ENCODE measurements around the gene MEAK7. TPM values are rescaled to one million over a fixed set of nuclear protein-coding genes. Genes with fewer than 3 reads are reported as not detected.

The MEAK7 gene
- total and polyA plus RNA-seq, 2 donors from 2014 or later, result 6.3 to 30.6 TPM

- H3K9ac ChIP-seq (ENCODE audit: low read length in 3 of 3), result no peak overlapping the region
- FAIRE-seq (no peak), DNase-seq (peak in 1 of 5 donors; percentile 7)
- peaks cover 0 to 4% (median 0%) of the 10 kb centered on the region in 3 donors for H3K4me1 ChIP-seq (ENCODE audit: control insufficient read depth in 2 of 3, insufficient read depth in 2 of 3, low read depth in 1 of 3, low read length in 3 of 3)
- H3K27me3 ChIP-seq (ENCODE audit: control insufficient read depth, insufficient read depth, low read length), result no peaks in the 10 kb centered on the region
- peaks cover 0 to 1% (median 0%) of the 10 kb centered on the region in 3 donors for H3K9me3 ChIP-seq (ENCODE audit: control insufficient read depth in 2 of 3, insufficient read depth in 1 of 3, low read length in 3 of 3)
- intact Hi-C loops (cut with DNase I), result no loop called here
- peaks cover 4 to 15% (median 5%) of the 10 kb centered on the region in 3 donors for H3K36me3 ChIP-seq (ENCODE audit: control insufficient read depth in 2 of 3, insufficient read depth in 3 of 3, low read length in 3 of 3)
- no peak overlapping the region for H3K4me3 ChIP-seq (ENCODE audit: low read length in 3 of 3)
- TF ChIP-seq, protein P1, sequence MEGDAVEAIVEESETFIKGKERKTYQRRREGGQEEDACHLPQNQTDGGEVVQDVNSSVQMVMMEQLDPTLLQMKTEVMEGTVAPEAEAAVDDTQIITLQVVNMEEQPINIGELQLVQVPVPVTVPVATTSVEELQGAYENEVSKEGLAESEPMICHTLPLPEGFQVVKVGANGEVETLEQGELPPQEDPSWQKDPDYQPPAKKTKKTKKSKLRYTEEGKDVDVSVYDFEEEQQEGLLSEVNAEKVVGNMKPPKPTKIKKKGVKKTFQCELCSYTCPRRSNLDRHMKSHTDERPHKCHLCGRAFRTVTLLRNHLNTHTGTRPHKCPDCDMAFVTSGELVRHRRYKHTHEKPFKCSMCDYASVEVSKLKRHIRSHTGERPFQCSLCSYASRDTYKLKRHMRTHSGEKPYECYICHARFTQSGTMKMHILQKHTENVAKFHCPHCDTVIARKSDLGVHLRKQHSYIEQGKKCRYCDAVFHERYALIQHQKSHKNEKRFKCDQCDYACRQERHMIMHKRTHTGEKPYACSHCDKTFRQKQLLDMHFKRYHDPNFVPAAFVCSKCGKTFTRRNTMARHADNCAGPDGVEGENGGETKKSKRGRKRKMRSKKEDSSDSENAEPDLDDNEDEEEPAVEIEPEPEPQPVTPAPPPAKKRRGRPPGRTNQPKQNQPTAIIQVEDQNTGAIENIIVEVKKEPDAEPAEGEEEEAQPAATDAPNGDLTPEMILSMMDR (IDR thresholded peaks at IDR 0.05; ENCODE audit: borderline replicate concordance, extremely low read depth, insufficient read depth), result no peak
- no peak overlapping the region for H3K27ac ChIP-seq (ENCODE audit: low read depth in 2 of 2, low read length in 2 of 2)
Measured at GRCh38 chr16:84497418-84498222, 6.8 kb downstream of the MEAK7 start.

DNA sequence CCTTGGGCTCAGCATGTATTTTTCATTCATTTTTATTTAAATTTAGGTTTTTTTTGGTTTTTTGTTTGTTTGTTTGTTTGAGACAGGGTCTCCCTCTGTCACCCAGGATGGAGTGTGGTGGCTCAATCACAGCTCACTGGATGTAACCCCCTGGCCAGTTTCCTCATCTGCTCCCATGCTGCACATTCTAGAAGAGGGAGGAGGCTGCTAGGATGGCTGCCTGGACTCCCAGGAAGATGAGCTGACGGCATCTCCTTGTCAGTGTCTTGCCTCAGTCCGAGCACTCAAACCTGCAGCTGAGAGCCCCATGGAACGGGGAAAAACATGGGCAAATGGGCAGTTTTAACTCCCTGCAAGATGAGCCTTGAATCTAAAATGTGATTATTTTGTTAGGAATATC is 7.5 kb downstream of the MEAK7 start:
- DNase-seq, result peak in 1 of 5 donors; percentile 9
- peaks cover 4 to 15% (median 5%) of the 10 kb centered on the region in 3 donors for H3K36me3 ChIP-seq (ENCODE audit: control insufficient read depth in 2 of 3, insufficient read depth in 3 of 3, low read length in 3 of 3)
- no peak overlapping the region for H3K9ac ChIP-seq (ENCODE audit: low read length in 3 of 3)
- H3K9me3 ChIP-seq (ENCODE audit: control insufficient read depth in 2 of 3, insufficient read depth in 1 of 3, low read length in 3 of 3), result peaks cover 0 to 1% (median 0%) of the 10 kb centered on the region in 3 donors
- H3K27ac ChIP-seq (ENCODE audit: low read depth in 2 of 2, low read length in 2 of 2), result no peak overlapping the region
- H3K4me1 ChIP-seq (ENCODE audit: control insufficient read depth in 2 of 3, insufficient read depth in 2 of 3, low read depth in 1 of 3, low read length in 3 of 3), result peaks cover 0 to 4% (median 0%) of the 10 kb centered on the region in 3 donors
- H3K4me3 ChIP-seq (ENCODE audit: low read length in 3 of 3), result no peak overlapping the region
- TF ChIP-seq, protein P1 (IDR thresholded peaks at IDR 0.05; ENCODE audit: borderline replicate concordance, extremely low read depth, insufficient read depth), result no peak
- no peaks in the 10 kb centered on the region for H3K27me3 ChIP-seq (ENCODE audit: control insufficient read depth, insufficient read depth, low read length)
- intact Hi-C loops (cut with DNase I), result no loop called here
- no peak for FAIRE-seq

GRCh38 chr16:84495506-84495905 is 9.0 kb downstream of the MEAK7 start:
- Histone ChIP-seq H3K27ac (ENCODE audit: low read depth in 2 of 2, low read length in 2 of 2) (no peak overlapping the region), H3K9ac (ENCODE audit: low read length in 3 of 3) (no peak overlapping the region), H3K4me3 (ENCODE audit: low read length in 3 of 3) (no peak overlapping the region), H3K27me3 (ENCODE audit: control insufficient read depth, insufficient read depth, low read length) (no peaks in the 10 kb centered on the region), H3K9me3 (ENCODE audit: control insufficient read depth in 2 of 3, insufficient read depth in 1 of 3, low read length in 3 of 3) (peaks cover 0 to 1% (median 0%) of the 10 kb centered on the region in 3 donors), H3K4me1 (ENCODE audit: control insufficient read depth in 2 of 3, insufficient read depth in 2 of 3, low read depth in 1 of 3, low read length in 3 of 3) (no peaks in the 10 kb centered on the region), H3K36me3 (ENCODE audit: control insufficient read depth in 2 of 3, insufficient read depth in 3 of 3, low read length in 3 of 3) (peaks cover 4 to 15% (median 5%) of the 10 kb centered on the region in 3 donors)
- no peak for FAIRE-seq
- TF ChIP-seq, protein P1 (IDR thresholded peaks at IDR 0.05; ENCODE audit: borderline replicate concordance, extremely low read depth, insufficient read depth), result no peak
- DNase-seq, result peak in 1 of 5 donors; percentile 17
- intact Hi-C loops (cut with DNase I), result no loop called here

Data from kidney (tissue), 14 donors.